HG03280 (cell line): Measurements from ENCODE around the gene ABCC2.
"Not testable (repeated sequence)": the region's sequence is repeated elsewhere in the genome, so short reads cannot be mapped to it uniquely, and the experiment has no call there.

Experiments used
- ATAC-seq: cut with Tn5 transposase; IDR thresholded peaks from one replicate; pipeline ENCODE4 v1.9.1; 2021; ENCODE audit warnings: mild to moderate bottlenecking, moderate library complexity; ENCODE audit not compliant: unreplicated experiment

Gene ABCC2

DNA sequence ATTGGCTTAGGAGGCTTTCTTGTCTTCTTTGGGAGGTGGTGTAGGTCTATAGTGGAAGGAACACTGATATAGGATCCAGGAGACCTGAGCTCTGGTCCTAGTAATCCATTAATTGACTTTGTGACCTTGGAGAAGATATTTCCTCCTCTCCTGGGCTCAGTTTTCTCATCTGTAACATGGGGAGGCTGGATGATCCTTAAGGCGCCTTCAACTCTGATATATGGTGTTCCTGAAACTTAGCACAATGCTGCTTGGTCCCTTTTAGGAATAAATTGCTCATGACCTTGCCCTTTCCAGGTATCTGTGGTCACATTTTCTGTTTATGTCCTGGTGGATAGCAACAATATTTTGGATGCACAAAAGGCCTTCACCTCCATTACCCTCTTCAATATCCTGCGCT is 25.3 kb downstream of the ABCC2 start:
- no peak for ATAC-seq

DNA sequence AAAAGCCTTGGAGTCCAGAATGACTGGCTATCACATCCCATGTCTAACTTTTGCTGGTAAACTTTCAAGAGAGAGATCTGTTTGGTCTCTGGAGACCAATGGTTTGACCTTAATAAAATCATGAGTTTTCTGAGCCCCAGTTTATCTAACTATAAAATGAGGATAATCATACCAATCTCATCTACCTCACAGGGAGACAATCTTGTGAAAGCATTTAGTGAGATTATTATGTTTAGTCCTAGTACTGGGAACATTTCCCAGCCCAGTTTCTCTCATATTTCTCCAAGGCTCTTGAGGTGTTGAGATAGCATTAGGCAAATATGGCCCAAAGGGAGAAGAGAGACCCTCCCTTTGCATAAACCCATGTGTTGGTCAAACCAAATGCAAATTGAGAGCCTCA is 25.8 kb downstream of the ABCC2 start:
- no peak for ATAC-seq

DNA sequence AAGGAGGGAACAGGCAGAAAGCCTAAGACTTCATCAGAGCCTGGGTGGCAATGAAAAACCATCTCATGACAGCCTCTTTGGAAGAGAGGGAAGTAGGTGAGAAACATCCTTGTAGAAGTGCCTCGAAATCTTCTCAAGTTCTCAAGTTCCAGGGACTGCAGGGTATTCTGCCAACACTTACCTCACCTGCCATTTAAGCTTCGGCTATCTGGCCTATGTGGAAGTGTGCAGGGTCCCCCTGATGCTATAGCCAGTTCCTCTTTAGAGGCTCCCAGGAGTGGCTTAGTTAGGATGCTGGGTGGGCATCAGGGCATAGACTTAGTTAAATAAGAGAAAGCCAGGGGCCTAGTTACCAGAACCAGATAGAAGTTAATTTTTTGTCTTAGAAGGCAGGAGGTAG is 27.0 kb downstream of the ABCC2 start:
- no peak for ATAC-seq

DNA sequence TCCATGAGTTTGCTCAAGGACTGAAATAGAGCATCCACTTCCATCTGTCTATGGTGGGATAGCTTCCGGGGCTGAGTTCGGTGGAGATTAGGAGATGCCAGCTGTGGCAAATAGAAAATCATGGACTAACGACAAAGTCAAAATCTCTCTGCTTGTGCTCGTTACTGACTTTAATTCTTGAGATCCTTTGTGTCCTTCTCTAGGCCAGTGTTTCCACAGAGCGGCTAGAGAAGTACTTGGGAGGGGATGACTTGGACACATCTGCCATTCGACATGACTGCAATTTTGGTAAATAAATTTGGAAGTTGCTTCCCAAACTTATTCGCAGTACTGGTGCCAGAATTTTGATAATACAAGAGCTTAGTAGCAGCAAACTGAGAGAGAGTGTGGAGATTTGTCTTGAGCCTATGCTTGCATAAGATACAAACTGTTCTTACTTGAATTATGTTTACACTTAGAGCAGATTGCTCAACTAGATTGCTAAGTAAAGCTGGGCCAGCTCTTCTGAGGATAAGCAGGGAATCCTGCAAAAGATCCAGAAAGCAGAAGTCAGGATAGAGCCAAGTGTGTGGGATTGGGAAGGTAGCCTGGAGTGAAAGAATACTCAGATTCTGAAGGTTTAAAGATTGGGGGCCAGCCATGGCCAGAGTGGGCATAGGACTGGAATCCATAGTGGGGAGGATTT is 27.6 kb downstream of the ABCC2 start:
- ATAC-seq = no peak

DNA sequence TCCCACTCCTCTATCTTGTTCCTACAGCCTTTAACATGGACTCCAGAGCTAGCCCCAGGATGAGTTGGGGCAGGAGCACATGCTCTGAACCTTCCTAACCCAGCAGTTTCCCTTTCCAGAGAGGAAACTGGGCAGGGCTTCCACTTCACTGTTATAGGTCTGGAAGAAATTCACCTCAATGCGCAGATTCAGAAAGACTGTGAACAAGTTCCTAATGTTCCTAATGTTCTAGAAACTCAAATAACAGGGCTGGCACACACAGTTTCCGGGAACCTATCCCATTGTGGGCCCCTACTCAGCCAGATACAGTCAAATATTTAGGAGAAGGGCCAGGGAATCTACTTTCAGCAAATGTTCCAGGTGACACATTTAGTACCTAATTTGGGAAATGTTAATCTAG is 29.7 kb downstream of the ABCC2 start:
- ATAC-seq = no peak

DNA sequence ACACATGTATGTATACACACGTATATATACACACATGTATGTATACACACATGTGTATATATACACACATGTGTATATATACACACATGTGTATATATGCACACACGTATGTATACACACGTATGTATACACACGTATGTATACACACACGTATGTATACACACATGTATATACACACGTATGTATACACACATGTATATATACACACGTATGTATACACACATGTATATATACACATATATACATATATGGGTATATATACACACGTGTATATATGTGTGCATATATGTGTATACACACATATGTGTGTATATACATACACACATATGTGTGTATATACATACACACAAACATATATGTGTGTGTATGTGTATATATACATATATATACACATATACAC is 31.7 kb downstream of the ABCC2 start:
- no peak for ATAC-seq

DNA sequence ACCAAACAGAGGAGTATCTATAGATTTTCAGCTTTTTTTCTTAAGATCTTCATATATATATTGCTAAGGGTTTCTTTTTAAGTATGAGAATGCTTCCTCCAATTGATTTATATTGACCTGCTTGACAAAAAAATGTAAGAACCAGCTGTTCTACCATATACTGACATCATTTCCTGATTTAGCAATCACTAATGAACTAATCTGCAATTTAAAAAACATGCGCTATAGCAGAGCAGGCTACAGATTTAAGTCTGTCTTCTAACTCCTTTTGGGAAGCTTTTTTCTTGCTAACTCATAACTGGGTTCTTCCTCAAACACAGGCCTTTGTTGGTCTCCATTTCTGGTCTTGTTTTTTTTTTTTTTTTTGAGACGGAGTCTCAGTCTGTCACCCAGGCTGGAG is 33.2 kb downstream of the ABCC2 start:
- ATAC-seq = no peak

DNA sequence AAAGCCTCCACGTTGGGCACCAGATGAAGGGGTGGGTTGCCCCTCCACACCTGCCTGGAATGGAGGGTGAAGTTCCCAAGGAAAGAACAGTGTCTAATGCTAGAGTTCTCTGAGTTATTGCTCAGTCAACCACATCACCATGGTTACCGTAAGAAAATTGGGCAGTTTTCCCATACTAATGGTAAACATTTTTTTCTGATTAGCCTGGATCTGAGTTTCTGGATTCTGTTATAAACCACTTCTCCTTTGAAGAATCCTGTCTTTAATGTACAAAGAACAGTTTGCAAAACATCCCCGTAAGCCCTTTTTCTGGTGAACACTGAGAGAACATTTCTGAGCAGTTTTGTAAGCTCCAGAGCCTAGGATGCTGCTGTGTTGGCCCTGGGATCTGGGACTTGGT is 45.5 kb downstream of the ABCC2 start:
- no peak for ATAC-seq

DNA sequence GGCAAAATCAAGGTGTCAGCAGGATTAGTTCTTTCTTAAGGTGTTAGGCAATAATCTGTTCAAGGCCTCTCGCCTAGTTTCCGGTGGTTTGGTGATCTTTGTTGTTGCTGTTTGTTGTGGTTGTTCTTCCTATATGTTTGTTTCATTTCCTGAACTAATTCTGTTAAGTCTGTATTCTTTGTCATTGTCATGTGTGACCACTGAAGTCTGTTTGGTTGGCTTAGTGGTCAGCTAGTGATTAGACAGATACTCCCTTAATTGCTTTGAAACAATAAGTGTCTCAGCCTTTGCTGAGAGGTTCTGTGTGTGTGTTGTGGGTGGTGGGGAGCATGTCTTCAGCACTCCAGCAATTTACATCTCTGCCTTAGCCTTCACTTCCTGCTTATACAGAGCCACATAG is 46.0 kb downstream of the ABCC2 start:
- ATAC-seq = no peak

DNA sequence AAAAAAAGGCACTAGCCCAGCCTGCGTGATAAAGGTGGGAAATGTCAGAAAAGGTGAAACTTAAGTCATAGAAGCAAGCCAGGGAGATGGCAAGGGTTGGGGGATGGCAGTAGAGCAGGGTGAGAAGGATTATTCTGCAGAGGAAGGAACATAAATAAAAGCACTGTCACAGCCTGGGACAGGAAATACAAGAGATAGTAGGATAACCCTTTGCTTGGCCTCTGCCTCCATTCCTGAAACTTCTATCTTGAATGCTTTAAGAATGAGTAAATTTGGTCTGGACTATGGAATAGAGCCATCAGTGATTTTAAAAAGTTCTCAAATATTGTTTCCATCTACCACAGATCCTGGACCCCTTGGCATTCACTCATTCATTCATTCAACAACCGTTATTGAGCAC is 50.0 kb downstream of the ABCC2 start:
- ATAC-seq = no peak

DNA sequence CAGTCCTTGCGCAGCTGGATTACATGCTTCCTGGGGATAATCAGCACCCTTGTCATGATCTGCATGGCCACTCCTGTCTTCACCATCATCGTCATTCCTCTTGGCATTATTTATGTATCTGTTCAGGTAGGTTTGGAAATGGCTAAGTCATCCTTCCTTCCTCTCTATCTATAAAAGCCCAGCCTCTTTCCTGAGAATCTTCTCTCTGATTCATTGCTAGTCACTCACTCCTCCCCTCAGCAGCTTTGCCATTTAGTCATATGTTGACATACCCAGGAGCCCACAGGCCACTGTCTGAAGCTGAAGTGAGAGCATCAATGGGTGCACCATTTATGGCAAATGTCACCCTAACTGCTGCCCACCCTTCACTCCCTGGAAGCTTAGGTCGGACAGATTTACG is 52.0 kb downstream of the ABCC2 start:
- ATAC-seq = no peak

DNA sequence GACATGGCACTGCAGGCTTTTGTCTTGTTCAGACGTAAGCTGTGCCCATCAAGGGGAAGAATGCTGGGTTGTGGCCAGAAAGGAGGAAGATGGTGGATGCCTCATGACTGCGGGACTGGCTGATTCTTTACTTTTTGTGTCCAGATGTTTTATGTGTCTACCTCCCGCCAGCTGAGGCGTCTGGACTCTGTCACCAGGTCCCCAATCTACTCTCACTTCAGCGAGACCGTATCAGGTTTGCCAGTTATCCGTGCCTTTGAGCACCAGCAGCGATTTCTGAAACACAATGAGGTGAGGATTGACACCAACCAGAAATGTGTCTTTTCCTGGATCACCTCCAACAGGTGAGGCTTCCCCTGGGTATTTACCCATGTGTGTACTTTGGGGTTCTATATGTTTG is 53.5 kb downstream of the ABCC2 start:
- ATAC-seq = no peak

DNA sequence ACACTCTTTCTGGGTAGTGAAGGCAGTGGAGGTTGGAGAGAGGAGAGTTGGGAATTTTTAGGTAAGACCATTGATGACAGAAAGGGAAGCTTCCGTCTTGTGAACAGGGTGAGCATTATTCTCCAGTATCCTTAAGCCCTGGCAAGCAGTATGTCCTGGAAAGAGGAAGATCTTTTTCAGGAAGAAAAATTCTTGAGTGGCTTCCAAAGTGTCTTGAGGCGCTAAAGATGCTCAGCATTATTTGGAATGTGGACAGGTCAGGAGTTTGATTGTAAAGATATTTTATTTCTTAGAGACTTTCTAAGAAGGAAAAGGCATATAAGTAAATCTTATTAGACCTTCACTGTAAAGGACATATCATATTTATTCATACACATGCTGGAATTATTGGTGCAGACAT is 54.3 kb downstream of the ABCC2 start:
- no peak for ATAC-seq

DNA sequence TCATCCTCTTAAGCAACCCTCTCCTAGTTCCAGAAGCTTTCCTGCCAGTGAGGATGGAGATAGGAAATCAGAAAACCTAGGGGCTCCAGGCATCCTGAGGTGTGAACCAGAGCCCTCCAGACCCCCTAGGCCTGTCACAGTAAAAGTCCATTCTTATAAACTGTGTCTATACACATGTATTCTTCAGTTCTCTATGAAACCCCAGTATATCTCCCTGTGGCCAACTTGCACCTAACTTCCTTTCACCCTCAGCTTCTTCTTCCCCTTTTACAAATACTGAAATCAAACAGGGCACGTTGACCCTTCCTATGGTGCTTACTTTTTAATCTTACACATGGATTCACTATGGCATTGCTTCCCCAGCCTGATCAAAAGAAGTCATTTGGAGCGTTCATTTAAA is 58.4 kb downstream of the ABCC2 start:
- not testable (repeated sequence) for ATAC-seq

DNA sequence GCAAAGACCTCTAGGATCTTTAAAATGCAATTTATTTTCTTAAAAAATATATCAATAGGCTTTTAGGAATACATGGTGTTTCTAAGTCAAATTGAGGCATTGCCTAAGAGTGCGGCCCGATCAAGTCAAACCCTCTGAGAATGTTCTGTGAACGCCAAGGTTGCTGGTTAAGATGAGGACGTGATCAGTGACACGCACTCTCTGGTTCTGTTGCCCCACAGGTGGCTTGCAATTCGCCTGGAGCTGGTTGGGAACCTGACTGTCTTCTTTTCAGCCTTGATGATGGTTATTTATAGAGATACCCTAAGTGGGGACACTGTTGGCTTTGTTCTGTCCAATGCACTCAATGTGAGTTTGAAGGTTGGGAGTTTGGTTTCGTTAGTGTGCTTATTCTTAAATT is 59.3 kb downstream of the ABCC2 start:
- ATAC-seq = no peak

DNA sequence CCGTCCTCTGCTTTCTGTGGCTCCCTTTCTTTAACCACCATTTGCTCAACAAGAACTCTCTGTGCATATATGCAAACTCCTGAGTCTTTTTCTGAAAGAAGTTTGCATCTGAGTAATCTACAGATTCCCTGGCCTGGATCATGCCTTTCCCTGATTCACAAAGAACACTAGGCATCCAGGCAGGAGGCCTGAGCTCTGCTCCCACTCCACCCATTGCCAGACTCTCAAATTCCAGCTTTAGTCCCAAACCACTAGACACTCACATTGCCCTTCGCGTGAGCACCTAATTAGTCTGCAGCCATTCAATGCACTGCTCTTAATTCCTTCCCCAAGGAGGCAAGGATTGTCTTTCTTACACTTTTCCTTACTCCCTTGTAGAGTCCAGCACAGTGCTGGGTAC is 60.9 kb downstream of the ABCC2 start:
- no peak for ATAC-seq

DNA sequence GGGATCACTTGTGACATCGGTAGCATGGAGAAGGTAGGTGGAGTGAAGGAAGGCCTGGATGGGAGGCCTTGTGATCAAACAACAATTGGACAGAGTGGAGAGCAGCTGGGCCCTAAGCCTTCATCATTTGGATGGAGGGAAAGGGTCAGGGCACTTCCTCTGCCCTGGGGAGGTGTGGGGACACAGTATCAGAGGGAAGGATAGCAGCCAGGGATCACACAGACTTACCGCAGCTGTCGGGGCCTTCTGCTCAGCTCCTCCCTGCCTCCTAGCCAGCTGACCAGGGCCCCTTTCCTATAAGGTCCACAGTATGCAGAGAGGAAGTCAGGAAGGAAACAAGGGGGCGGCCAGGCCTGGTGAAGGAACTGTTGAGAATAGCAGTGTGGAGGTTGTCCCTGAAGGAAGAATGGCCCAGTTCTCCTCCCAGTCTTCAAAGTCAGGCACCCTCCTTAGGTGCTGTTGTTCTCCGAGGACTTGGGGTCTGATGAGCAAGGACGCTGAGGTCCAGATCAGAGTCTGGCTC is 62.1 kb downstream of the ABCC2 start:
- no peak for ATAC-seq

DNA sequence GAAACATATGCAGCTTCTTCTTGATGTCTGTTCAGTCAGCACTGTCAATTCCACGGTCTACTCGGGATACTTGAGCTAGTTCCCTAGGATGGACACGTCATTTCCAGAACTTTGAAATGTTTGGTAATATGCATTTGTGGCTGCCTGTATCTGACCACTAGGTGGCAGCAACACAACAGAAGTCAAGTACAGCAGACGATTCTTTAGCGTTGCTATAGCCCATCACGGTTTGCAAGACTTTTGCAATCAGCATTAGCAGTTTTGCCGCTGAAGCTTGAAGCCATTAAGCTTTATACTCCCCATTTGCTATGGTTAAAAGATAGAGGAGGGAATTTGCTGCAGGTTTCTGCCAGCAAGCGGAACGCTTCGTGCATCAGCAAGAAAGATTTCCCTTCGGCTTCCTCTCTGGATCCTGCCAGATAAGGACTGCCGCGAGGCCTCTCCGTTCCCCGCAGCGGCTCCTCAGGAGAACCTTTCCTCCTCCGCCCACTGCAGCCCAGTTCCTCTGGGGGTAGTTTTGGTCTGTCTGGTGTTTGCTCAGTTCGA is 63.5 kb downstream of the ABCC2 start:
- ATAC-seq = peak; percentile 63

DNA sequence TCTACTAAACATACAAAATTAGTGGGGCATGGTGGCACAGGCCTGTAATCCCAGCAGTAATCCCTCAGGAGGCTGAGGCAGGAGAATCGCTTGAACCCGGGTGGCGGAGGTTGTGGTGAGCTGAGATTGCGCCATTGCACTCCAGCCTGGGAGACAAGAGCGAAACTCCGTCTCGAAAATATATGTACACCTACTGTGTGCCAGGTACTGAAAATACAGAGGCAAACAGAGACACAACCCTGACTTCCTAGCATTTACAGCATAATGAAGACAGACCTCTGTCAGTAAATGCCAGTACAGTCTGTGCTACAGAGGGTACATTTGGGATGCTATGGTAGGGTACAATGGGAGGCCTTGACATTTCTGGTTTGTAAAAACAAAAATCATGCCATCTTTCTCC is 66.6 kb downstream of the ABCC2 start:
- ATAC-seq = no peak

DNA sequence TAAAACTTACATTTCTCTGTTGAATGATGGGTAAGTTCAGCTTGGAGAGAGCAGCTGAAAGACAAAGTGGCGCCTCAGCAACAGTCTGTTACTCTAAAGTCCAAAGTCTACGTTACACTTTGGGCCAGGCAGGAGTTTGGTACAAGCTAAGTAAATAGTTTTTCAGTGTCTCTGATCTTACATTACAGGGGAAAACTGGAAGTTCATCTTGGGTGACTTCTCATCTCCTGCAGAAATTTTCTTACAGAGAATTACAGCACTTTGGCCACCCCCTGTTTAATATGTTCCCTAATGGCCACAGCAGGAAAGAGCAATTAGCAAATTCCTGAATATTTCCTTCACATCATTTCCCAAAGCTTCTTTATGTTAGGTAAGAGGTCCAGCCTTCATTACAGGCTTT is 67.1 kb downstream of the ABCC2 start:
- ATAC-seq = no peak

DNA sequence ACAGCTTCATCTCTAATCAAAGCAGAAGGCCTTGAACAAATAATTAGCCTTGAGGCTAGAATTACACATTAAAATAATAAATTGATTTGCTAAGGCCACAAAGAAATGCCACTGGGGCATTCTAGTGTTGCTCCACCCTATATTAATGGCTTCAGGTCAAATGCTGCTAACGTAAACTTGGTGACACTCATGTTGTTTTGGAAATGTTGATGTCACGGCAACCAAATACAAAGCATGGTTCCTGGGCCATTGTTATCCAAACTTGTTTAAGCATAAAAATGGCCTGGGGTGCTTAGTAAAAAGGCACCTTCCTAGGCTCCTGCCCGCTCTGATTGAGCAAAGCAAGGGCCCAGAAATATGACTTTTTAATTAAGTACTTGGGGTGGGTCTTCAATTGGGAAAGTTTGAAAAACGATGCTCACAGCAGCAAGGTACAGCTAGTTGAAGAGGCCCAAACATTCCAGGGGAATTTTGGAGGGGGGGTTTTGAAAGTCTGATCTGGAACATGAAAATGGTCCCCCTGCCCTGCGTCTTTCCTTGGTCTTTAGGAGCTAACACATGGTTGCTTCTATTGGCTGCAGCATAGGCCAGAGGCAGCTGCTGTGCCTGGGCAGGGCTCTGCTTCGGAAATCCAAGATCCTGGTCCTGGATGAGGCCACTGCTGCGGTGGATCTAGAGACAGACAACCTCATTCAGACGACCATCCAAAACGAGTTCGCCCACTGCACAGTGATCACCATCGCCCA is 67.8 kb downstream of the ABCC2 start:
- no peak for ATAC-seq

DNA sequence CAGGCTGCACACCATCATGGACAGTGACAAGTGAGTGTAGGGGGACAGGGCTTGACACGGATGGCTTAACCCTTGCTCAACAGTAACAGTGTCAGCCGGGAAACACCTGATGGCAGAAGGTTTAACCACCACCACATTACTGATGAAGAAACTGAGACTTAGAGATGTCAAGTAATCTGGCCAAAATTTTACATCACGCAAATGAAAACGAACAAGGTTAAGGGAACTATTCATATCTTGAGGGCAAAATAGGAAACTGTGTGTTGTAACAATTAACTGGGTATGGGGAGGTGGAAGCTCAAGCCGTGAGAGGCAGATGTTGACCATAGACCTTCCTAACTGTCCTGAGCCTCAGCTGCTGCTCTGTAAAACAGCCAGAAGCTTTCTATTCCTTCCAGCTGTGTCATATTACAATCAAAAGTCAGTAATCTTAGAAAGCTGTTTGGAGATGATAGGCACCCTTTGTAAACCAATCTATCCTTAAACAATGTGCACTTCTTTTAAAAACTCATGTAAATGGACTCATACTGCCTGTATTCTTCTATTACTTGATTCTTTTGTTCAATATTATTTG is 68.4 kb downstream of the ABCC2 start:
- no peak for ATAC-seq
